ENCODE data around the gene HMCN2.

DNA sequence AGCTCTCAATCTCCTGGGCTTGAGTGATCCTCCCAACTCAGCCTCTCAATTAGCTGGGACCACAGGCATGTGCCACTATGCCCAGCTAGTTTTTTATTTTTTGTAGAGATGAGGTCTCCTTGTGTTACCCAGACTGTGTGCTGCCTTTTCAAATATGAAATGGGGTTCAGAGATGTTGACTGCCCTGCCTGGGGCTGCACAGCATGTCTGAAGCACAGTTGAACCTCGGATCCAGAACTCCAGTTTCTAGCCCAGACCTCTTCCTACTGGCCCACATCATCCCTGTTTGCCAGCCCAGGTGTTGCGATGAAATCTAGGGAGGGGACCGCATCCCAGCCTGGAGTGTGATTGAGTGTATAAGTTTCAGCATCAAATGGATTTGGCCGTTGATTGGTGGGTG, 69.4 kb downstream of the HMCN2 start:
- TF ChIP-seq, protein P1, sequence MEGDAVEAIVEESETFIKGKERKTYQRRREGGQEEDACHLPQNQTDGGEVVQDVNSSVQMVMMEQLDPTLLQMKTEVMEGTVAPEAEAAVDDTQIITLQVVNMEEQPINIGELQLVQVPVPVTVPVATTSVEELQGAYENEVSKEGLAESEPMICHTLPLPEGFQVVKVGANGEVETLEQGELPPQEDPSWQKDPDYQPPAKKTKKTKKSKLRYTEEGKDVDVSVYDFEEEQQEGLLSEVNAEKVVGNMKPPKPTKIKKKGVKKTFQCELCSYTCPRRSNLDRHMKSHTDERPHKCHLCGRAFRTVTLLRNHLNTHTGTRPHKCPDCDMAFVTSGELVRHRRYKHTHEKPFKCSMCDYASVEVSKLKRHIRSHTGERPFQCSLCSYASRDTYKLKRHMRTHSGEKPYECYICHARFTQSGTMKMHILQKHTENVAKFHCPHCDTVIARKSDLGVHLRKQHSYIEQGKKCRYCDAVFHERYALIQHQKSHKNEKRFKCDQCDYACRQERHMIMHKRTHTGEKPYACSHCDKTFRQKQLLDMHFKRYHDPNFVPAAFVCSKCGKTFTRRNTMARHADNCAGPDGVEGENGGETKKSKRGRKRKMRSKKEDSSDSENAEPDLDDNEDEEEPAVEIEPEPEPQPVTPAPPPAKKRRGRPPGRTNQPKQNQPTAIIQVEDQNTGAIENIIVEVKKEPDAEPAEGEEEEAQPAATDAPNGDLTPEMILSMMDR (IDR thresholded peaks at IDR 0.05) = no peak
- TF ChIP-seq RAD21 (IDR thresholded peaks at IDR 0.05; ENCODE audit: low read length) = no peak
